Fibroblast of the aortic adventitia (primary cell): ENCODE measurements around the gene ALS2CL. TPM values are rescaled to one million over a fixed set of nuclear protein-coding genes. Genes with fewer than 3 reads are reported as not detected.

ENCODE experiments used
- DNase-seq: peaks from one replicate; pipeline ENCODE4 v3.0.0-alpha.2; 2010; ENCODE audit warnings: low read depth
- H3K4me3 ChIP-seq: 2 replicates; pipeline ENCODE4 v1.5.1; 2011; ENCODE audit warnings: low read depth, mild to moderate bottlenecking, control low read depth, low read length, moderate library complexity
- total RNA-seq: library from RNA; depleted of rRNA; stranded (reverse); fragments of >200 nt; gene quantifications from 2 replicates; pipeline ENCODE4 v1.2.3, GENCODE V29; 2012; ENCODE audit warnings: low replicate concordance
- TF ChIP-seq, protein P1 (sequence below): IDR thresholded peaks from 2 replicates; pipeline ENCODE4 v1.5.1; 2011; ENCODE audit warnings: mild to moderate bottlenecking, low read length, control low read depth, inconsistent platforms; ENCODE audit not compliant: insufficient read depth

The ALS2CL gene
- total RNA-seq, 1 donor: 0.18 TPM

DNA sequence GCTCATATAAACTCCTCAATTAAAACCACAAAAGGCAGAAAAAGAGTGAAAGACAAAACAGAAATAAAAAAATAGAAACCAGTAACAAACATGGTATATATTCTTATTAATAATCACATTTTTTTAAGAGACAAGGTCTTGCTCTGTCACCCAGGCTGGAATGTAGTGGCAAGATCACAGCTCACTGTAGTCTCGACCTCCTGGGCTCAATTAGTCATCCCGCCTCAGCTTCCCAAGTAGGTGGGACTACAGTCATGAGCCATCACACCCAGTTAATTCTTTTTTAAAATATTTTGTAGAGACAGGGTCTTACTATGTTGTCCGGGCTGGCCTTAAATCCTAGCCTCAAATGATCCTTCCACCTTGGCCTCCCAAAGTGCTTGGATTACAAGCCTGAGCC lies 44.0 kb downstream of the ALS2CL start:
- DNase-seq: no peak
- no peak overlapping the region for H3K4me3 ChIP-seq
- TF ChIP-seq, protein P1, sequence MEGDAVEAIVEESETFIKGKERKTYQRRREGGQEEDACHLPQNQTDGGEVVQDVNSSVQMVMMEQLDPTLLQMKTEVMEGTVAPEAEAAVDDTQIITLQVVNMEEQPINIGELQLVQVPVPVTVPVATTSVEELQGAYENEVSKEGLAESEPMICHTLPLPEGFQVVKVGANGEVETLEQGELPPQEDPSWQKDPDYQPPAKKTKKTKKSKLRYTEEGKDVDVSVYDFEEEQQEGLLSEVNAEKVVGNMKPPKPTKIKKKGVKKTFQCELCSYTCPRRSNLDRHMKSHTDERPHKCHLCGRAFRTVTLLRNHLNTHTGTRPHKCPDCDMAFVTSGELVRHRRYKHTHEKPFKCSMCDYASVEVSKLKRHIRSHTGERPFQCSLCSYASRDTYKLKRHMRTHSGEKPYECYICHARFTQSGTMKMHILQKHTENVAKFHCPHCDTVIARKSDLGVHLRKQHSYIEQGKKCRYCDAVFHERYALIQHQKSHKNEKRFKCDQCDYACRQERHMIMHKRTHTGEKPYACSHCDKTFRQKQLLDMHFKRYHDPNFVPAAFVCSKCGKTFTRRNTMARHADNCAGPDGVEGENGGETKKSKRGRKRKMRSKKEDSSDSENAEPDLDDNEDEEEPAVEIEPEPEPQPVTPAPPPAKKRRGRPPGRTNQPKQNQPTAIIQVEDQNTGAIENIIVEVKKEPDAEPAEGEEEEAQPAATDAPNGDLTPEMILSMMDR: no peak

DNA sequence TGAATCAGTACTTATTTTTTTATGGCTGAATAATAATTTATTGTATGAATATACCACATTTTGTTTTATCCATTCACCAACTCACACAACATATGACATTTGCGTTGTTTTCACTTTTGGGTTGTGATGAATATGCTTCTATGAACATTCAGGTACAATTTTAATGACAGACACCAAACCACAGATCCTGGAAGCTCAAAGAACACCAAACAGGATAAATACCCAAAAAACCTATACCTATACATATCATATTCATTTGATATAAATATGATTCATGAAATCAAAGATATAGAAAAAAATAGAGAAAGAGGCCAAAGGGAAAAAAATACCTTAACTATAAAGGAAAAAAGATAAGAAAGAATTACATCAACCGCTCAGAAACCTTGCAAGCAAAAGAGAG lies 45.4 kb downstream of the ALS2CL start:
- DNase-seq: no peak
- H3K4me3 ChIP-seq: no peak overlapping the region
- TF ChIP-seq, protein P1: no peak

DNA sequence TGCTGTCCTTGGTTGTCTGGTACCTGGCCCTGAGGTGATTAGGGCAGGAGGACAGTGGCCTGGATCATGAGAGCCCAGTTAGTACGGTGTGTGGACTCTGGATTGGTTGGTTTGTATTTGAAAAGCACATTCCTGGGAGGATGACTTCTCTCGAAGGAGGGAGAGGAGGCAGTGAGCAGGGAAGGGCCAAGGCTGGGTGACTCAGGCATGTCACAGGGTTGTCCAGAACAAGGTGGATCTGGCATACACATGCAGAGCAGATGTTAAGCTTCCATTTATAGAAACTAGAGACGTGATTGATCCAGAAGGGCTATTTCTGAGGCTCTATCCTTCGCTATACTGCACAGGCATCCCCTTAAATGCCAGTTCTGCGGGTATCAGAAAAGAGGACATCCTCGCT lies 46.8 kb downstream of the ALS2CL start:
- TF ChIP-seq, protein P1: no peak
- no peak overlapping the region for H3K4me3 ChIP-seq
- DNase-seq: peak; percentile 44

DNA sequence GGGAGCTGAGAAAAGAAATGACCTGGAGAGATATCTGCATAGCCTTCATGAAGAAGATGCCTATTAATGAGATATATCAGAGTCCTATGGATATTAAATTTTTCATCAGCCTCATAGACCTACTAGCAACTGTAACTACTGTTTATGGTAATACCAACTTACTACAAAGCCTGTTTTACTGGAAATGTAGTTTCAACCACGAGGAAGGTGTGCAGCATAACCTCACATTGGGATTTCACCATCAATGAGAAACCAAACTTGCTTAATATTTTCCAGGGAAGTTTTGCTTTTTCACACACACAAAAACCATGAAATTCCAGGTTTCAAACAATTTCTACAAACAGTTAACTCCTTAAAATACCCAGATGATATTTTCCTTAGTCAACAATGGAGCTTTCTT lies 49.8 kb downstream of the ALS2CL start:
- H3K4me3 ChIP-seq: no peak overlapping the region
- DNase-seq: no peak
- TF ChIP-seq, protein P1: no peak

- TF ChIP-seq, protein P1: no peak
- DNase-seq: peak; percentile 18
- H3K4me3 ChIP-seq: no peak overlapping the region
Measured at GRCh38 chr3:46642971-46643370, 50.5 kb downstream of the ALS2CL start.

DNA sequence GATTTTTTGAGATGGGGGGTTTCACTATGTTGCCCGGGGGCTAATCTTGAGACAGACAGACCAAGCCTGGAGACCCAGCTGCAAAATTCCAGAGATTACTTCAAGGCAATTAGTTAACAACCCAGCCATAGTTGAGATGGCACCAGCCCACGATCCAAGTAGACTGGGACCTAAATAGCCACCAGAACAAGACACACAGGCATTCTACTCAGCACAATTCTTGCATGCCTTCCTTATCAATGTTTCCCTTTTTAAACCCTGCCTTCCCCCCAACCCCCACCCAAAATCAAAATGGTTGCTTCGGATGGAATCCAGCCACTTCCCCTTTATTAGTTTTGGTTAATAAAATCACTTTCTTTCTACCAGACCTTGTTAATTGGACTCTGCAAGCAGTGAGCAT lies 52.6 kb downstream of the ALS2CL start:
- DNase-seq: no peak
- TF ChIP-seq, protein P1: no peak
- no peak overlapping the region for H3K4me3 ChIP-seq

GRCh38 chr3:46639221-46639620 lies 54.3 kb downstream of the ALS2CL start:
- TF ChIP-seq, protein P1: no peak
- H3K4me3 ChIP-seq: no peak overlapping the region
- no peak for DNase-seq
